ENCODE results near the gene RIPOR3.

The RIPOR3 gene

GRCh38 chr20:50726955-50727791, 35.8 kb upstream of the RIPOR3 start:
- peaks cover 40% of the 10 kb centered on the region for H3K4me1 ChIP-seq (ENCODE audit: insufficient read depth, poor library complexity, severe bottlenecking)
- no peak overlapping the region for H3K4me3 ChIP-seq (ENCODE audit: severe bottlenecking)
- no peaks in the 10 kb centered on the region for H3K27me3 ChIP-seq (ENCODE audit: insufficient read depth, poor library complexity, severe bottlenecking)
- ATAC-seq (ENCODE audit: low read depth): no peak
- H3K9me3 ChIP-seq (ENCODE audit: severe bottlenecking): no peaks in the 10 kb centered on the region
- TF ChIP-seq, protein P1, sequence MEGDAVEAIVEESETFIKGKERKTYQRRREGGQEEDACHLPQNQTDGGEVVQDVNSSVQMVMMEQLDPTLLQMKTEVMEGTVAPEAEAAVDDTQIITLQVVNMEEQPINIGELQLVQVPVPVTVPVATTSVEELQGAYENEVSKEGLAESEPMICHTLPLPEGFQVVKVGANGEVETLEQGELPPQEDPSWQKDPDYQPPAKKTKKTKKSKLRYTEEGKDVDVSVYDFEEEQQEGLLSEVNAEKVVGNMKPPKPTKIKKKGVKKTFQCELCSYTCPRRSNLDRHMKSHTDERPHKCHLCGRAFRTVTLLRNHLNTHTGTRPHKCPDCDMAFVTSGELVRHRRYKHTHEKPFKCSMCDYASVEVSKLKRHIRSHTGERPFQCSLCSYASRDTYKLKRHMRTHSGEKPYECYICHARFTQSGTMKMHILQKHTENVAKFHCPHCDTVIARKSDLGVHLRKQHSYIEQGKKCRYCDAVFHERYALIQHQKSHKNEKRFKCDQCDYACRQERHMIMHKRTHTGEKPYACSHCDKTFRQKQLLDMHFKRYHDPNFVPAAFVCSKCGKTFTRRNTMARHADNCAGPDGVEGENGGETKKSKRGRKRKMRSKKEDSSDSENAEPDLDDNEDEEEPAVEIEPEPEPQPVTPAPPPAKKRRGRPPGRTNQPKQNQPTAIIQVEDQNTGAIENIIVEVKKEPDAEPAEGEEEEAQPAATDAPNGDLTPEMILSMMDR (IDR thresholded peaks at IDR 0.05; ENCODE audit: poor library complexity, severe bottlenecking): no peak
- peak overlapping the region; percentile 94 for H3K27ac ChIP-seq (ENCODE audit: poor library complexity, severe bottlenecking)
- no peaks in the 10 kb centered on the region for H3K36me3 ChIP-seq (ENCODE audit: low read depth)
- no peak for DNase-seq (ENCODE audit: low spot score)

DNA sequence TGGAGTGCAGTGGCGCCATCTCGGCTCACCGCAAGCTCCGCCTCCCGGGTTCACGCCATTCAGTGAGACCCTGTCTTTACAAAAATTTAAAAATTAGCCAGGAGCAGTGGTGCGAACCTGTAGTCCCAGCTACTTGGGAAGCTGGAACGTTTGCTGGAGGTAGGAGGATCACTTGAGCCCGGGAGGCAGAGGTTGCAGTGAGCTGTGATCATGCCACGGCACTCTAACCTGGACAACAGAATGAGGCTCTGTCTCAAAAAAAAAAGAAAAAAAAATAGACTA, 34.3 kb upstream of the RIPOR3 start:
- Histone ChIP-seq H3K4me1 (ENCODE audit: insufficient read depth, poor library complexity, severe bottlenecking) (peaks cover 40% of the 10 kb centered on the region), H3K36me3 (ENCODE audit: low read depth) (no peaks in the 10 kb centered on the region), H3K27ac (ENCODE audit: poor library complexity, severe bottlenecking) (peak overlapping the region; percentile 59), H3K27me3 (ENCODE audit: insufficient read depth, poor library complexity, severe bottlenecking) (no peaks in the 10 kb centered on the region), H3K9me3 (ENCODE audit: severe bottlenecking) (no peaks in the 10 kb centered on the region), H3K4me3 (ENCODE audit: severe bottlenecking) (no peak overlapping the region)
- DNase-seq (ENCODE audit: low spot score) (peak; percentile 57), ATAC-seq (ENCODE audit: low read depth) (no peak)
- TF ChIP-seq, protein P1 (IDR thresholded peaks at IDR 0.05; ENCODE audit: poor library complexity, severe bottlenecking): no peak

GRCh38 chr20:50724851-50725723, 33.7 kb upstream of the RIPOR3 start:
- TF ChIP-seq, protein P1 (IDR thresholded peaks at IDR 0.05; ENCODE audit: poor library complexity, severe bottlenecking): no peak
- peak; percentile 85 for ATAC-seq (ENCODE audit: low read depth)
- Histone ChIP-seq H3K9me3 (ENCODE audit: severe bottlenecking) (no peaks in the 10 kb centered on the region), H3K4me1 (ENCODE audit: insufficient read depth, poor library complexity, severe bottlenecking) (peaks cover 37% of the 10 kb centered on the region), H3K36me3 (ENCODE audit: low read depth) (no peaks in the 10 kb centered on the region), H3K4me3 (ENCODE audit: severe bottlenecking) (no peak overlapping the region), H3K27ac (ENCODE audit: poor library complexity, severe bottlenecking) (peak overlapping the region; percentile 59), H3K27me3 (ENCODE audit: insufficient read depth, poor library complexity, severe bottlenecking) (no peaks in the 10 kb centered on the region)
- DNase-seq (ENCODE audit: low spot score): peak; percentile 99

GRCh38 chr20:50724112-50724725, 32.9 kb upstream of the RIPOR3 start:
- H3K27ac ChIP-seq (ENCODE audit: poor library complexity, severe bottlenecking): peak overlapping the region; percentile 59
- no peaks in the 10 kb centered on the region for H3K27me3 ChIP-seq (ENCODE audit: insufficient read depth, poor library complexity, severe bottlenecking)
- H3K4me3 ChIP-seq (ENCODE audit: severe bottlenecking): no peak overlapping the region
- no peak for ATAC-seq (ENCODE audit: low read depth)
- H3K4me1 ChIP-seq (ENCODE audit: insufficient read depth, poor library complexity, severe bottlenecking): peaks cover 28% of the 10 kb centered on the region
- no peaks in the 10 kb centered on the region for H3K9me3 ChIP-seq (ENCODE audit: severe bottlenecking)
- TF ChIP-seq, protein P1 (IDR thresholded peaks at IDR 0.05; ENCODE audit: poor library complexity, severe bottlenecking): no peak
- peak; percentile 22 for DNase-seq (ENCODE audit: low spot score)
- H3K36me3 ChIP-seq (ENCODE audit: low read depth): no peaks in the 10 kb centered on the region
